ENCODE data around the gene PLEKHB1. TPM values are rescaled to one million over a fixed set of nuclear protein-coding genes. Genes with fewer than 3 reads are reported as not detected.
"Not testable (repeated sequence)": the region's sequence is repeated elsewhere in the genome, so short reads cannot be mapped to it uniquely, and the experiment has no call there.

PLEKHB1 gene
- polyA plus RNA-seq, 6 donors from 2014 or later, result 3.8 to 15.6 (median 8.5) TPM

DNA sequence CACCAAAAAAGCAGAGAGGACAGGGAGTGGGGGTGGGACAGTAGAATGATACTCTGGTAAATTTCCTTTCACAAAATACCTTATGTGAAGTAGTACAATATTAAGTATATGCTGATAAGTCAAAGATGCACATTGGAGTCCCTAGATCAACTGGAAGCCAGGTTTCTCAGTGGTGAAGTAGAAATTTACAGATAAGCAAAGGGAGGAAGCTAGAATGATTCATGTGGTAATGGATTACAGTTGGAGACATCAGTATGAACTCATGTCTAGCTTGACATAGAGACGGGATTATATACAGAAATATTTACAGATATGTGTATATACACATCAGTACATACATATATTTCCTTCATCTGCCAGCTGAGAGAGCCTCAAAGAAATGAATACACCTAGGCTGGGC lies 21.5 kb downstream of the PLEKHB1 start:
- H3K27ac Mint-ChIP-seq, result no peak overlapping the region
- H3K9me3 Mint-ChIP-seq, result no peaks in the 10 kb centered on the region
- no peaks in the 10 kb centered on the region for H3K27me3 Mint-ChIP-seq
- no peak overlapping the region for H3K4me3 Mint-ChIP-seq
- H3K36me3 Mint-ChIP-seq, result no peaks in the 10 kb centered on the region
- H3K4me1 Mint-ChIP-seq, result peaks cover 0 to 6% (median 2%) of the 10 kb centered on the region in 3 donors
- DNase-seq (no peak), ATAC-seq (ENCODE audit: low read depth in 2 of 2) (no peak)

DNA sequence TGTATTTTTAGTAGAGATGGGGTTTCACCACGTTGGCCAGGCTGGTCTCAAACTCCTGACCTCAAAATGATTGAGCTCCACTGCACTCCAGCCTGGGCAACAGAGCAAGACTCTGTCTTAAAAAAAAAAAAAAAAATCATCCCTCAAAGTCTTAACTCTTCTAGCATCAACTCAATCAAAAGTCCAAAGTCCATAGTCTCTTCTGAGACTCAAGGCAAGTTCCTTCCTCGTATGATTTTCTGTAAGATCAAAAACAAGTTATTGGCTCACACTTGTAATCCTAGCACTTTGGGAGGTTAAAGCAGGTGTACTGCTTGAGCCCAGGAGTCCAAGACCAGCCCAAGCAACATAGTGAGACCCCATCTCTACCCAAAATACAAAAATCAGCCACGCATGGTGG lies 24.4 kb downstream of the PLEKHB1 start:
- Mint-ChIP-seq H3K4me1 (peaks cover 0 to 3% (median 0%) of the 10 kb centered on the region in 3 donors), H3K36me3 (peaks cover 0 to 6% of the 10 kb centered on the region in 2 donors), H3K4me3 (no peak overlapping the region), H3K27me3 (no peaks in the 10 kb centered on the region), H3K9me3 (no peaks in the 10 kb centered on the region), H3K27ac (no peak overlapping the region)
- DNase-seq, result no peak
- ATAC-seq (ENCODE audit: low read depth in 2 of 2), result no peak

DNA sequence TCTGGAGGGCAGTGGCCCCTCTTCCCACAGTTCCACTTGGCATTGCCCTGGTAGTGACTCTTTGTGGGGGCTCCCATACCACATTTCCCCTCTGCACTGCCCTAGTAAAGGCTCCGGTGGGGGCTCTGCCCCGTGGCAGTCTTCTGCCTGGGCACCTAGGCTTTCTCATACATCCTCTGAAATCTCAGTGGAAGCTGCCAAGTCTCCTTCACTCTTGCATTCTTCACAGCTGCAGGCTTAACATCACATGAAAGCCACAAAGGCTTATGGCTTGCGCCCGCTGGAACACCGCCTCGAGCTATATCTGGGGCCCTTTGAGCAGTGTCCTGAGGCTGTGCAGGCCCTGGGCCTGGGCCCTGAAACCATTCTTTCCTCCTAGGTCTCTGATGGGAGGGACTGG lies 25.3 kb downstream of the PLEKHB1 start:
- peak overlapping the region in 3 of 6 donors; percentile 29 to 79 (median 44) for H3K27ac Mint-ChIP-seq
- H3K36me3 Mint-ChIP-seq, result peaks cover 0 to 6% of the 10 kb centered on the region in 2 donors
- no peaks in the 10 kb centered on the region for H3K9me3 Mint-ChIP-seq
- DNase-seq (no peak), ATAC-seq (ENCODE audit: low read depth in 2 of 2) (no peak)
- peaks cover 0 to 3% (median 0%) of the 10 kb centered on the region in 3 donors for H3K4me1 Mint-ChIP-seq
- H3K4me3 Mint-ChIP-seq, result no peak overlapping the region
- no peaks in the 10 kb centered on the region for H3K27me3 Mint-ChIP-seq

DNA sequence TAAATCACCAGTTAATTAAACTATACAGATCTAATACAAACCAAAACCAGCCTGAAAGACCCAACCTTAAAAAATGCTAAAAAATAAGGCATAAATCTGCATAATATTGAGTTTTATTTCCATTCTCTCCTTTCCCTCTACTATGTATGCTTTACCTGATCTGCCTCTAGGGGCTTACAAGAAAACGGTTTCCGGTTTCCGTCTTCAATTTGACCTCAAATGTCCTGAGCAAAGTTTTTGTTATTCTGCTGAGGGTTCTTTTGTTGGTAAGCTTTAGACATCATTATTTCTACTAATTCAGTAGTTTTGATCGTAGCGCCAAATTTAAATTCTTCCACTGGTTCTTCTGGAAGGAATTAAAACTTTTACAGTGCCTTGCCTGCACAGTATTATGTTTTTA lies 30.2 kb downstream of the PLEKHB1 start:
- not testable (repeated sequence) for H3K9me3 Mint-ChIP-seq; H3K4me3 Mint-ChIP-seq; H3K27ac Mint-ChIP-seq; H3K4me1 Mint-ChIP-seq; H3K27me3 Mint-ChIP-seq; ATAC-seq (ENCODE audit: low read depth in 2 of 2); DNase-seq
- peaks cover 12 to 18% of the 10 kb centered on the region in 2 donors for H3K36me3 Mint-ChIP-seq

DNA sequence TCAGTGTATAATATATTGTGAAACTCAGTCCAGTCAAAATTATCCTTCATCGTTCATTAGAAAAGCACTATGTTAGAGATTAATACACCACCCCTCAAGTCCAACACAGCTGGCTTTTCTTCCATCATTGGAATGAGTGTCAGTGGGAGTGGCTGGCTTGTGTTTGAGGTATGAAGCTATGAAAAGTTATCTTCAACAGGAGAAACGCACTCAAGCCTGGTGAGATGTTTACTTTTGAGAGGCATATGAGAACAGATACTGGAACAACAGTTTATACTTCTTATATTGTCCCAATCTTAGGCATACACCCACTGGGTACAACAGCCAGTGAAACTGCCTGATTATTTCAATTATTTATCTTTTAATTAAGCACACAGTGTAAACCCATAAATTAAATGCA lies 34.3 kb downstream of the PLEKHB1 start:
- ATAC-seq (ENCODE audit: low read depth in 2 of 2), result no peak
- Mint-ChIP-seq H3K4me3 (no peak overlapping the region), H3K27ac (no peak overlapping the region), H3K27me3 (no peaks in the 10 kb centered on the region), H3K9me3 (no peaks in the 10 kb centered on the region), H3K4me1 (no peaks in the 10 kb centered on the region), H3K36me3 (peaks cover 12% of the 10 kb centered on the region in 2 donors)
- DNase-seq, result no peak

DNA sequence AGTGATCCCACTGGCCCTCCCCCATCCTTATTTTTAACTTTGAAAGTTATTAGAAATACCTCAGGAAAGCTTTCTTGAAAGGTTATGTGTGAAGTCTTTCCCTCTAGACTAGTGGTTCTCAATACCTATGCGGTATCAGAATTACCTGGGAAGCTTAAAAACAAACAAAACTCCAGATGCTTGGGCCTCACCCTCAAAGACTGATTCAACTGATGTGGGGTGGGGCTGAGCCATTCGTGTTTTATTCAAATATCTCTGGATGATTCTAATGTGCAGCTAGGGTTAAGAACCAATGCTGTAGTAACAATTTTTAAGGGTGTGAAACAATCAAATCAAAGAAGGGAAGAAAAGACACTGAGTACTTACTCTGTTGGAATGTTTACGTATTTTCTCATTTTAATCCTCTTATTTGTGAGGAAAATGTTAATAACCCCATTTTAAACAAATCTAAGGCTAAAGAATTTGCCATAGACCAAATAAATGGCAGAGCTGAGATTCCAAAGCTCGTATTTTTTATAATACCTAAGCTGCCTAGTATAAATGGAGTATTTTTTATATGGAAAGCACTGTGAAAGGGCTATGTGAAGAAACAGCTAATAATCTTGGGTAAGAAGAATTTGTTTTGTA lies 47.6 kb downstream of the PLEKHB1 start:
- no peak for DNase-seq
- Mint-ChIP-seq H3K27ac (no peak overlapping the region), H3K36me3 (peaks cover 0 to 5% of the 10 kb centered on the region in 2 donors), H3K4me3 (no peak overlapping the region), H3K4me1 (no peaks in the 10 kb centered on the region), H3K9me3 (no peaks in the 10 kb centered on the region), H3K27me3 (no peaks in the 10 kb centered on the region)
- no peak for ATAC-seq (ENCODE audit: low read depth in 2 of 2)

DNA sequence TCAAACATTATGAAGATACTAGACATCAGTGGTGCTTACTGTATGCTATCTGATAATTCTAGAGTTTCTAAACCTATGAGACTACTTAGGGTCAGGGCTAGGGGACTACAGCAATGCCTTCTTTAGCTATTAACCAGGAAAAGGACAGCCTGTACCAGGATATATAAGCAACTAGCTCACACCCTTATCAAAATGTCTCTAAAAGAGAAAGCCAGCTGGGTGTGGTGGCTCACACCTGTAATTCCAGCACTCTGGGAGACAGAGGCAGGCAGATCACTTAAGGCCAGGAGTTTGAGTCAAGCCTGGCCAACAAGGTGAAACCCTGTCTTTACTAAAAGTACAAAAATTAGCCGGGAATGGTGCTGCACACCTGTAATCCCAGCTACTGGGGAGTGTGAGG lies 58.7 kb downstream of the PLEKHB1 start:
- Mint-ChIP-seq H3K36me3 (peaks cover 0 to 8% of the 10 kb centered on the region in 2 donors), H3K27me3 (no peaks in the 10 kb centered on the region), H3K4me3 (no peak overlapping the region), H3K9me3 (no peaks in the 10 kb centered on the region), H3K4me1 (no peaks in the 10 kb centered on the region), H3K27ac (no peak overlapping the region)
- ATAC-seq (ENCODE audit: low read depth in 2 of 2), result no peak
- DNase-seq, result no peak

DNA sequence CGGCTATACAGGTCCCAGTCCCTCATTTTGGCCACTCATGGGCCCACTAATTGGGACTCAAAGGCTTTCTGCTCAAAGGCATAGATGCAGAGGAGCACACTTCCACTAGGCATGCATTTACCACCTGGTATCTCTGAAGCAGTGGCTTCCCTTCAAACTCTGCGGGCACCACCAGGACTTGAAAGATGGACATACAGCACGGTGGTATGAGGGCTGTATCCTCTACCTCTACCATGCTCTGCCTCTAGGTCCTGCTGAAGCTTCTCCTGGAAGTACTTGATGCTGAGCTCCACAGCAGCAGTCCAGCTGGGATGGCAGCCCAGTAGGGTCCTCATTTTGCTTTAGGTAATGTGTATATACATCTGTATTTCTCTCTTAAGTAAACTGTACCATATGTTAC lies 64.6 kb downstream of the PLEKHB1 start:
- ATAC-seq (ENCODE audit: low read depth in 2 of 2), result no peak
- Mint-ChIP-seq H3K9me3 (no peaks in the 10 kb centered on the region), H3K27me3 (no peaks in the 10 kb centered on the region), H3K27ac (no peak overlapping the region), H3K4me1 (peaks cover under 1 to 3% (median under 1%) of the 10 kb centered on the region in 3 donors), H3K36me3 (peaks cover 0 to 4% of the 10 kb centered on the region in 2 donors), H3K4me3 (no peak overlapping the region)
- DNase-seq, result no peak

Other genes with a start within 250 kb of the PLEKHB1 start
- 1 to 10 TPM in 5 of 6 donors, under 1 TPM in 1; 0.04 to 4.1 (median 2.4) TPM for gene FAM168A, start 48.5 kb upstream of the PLEKHB1 start, polyA plus RNA-seq (ENCODE audit: low read depth in 6 of 6)
- 10 to 100 TPM; 73.5 to 94.5 (median 84.2) TPM for gene RAB6A, start 114.5 kb downstream of the PLEKHB1 start, polyA plus RNA-seq (ENCODE audit: low read depth in 6 of 6)
- 10 to 100 TPM; 54.8 to 91.9 (median 60.3) TPM for gene MRPL48, start 141.3 kb downstream of the PLEKHB1 start, polyA plus RNA-seq (ENCODE audit: low read depth in 6 of 6)
- gene COA4, start 230.3 kb downstream of the PLEKHB1 start, polyA plus RNA-seq (ENCODE audit: low read depth in 6 of 6), result 10 to 100 TPM; 41.6 to 83.9 (median 65.2) TPM
- 10 to 100 TPM; 11.5 to 22.5 (median 16.0) TPM for gene PAAF1, start 230.4 kb downstream of the PLEKHB1 start, polyA plus RNA-seq (ENCODE audit: low read depth in 6 of 6)